AG04450 (cell line): ENCODE measurements around the gene ZSWIM6. TPM values are rescaled to one million over a fixed set of nuclear protein-coding genes. Genes with fewer than 3 reads are reported as not detected.

Experiments
- CTCF ChIA-PET: fragments of 300-600, 350-600 bp; formaldehyde crosslinking; extraction: SDS; loops from one replicate; lab custom pipeline; 2022; ENCODE audit warnings: antibody characterized with exemption, inconsistent platforms; lab: Charles Lee
- POLR2A ChIA-PET: fragments of 350-600 bp; formaldehyde crosslinking; extraction: SDS; loops from one replicate; lab custom pipeline; 2021; ENCODE audit warnings: antibody characterized with exemption, inconsistent platforms; lab: Yijun Ruan, JAX
- DNase-seq: peaks from one replicate; pipeline ENCODE4 v3.0.0-alpha.2; 2011; ENCODE audit warnings: low read depth, low spot score
- H3K27ac ChIP-seq: one replicate; pipeline ENCODE4 v1.5.1; 2012; ENCODE audit warnings: low read depth, low read length, control low read depth
- H3K27me3 ChIP-seq: one replicate; pipeline ENCODE4 v1.6.0; 2012; ENCODE audit warnings: low read length; ENCODE audit not compliant: control insufficient read depth, insufficient read depth
- H3K4me3 ChIP-seq: 2 replicates; pipeline ENCODE4 v1.5.1; 2011; ENCODE audit warnings: mild to moderate bottlenecking, low read depth, low read length, control low read depth
- H3K9me3 ChIP-seq: 2 replicates; pipeline ENCODE4 v1.5.1; 2012; ENCODE audit warnings: low read length; ENCODE audit not compliant: control insufficient read depth, insufficient read depth
- CTCF ChIP-seq: IDR thresholded peaks from 2 replicates; pipeline ENCODE4 v1.5.1; 2011; ENCODE audit warnings: low read depth, low read length, control low read depth, inconsistent platforms
- polyA plus RNA-seq: library from polyadenylated mRNA; depleted of rRNA; stranded (reverse); fragments of >200 nt; gene quantifications from 2 replicates; pipeline ENCODE4 v1.2.3, GENCODE V29; 2011

ZSWIM6 gene
- polyA plus RNA-seq, 1 experiment: 18.9 TPM

- H3K27ac ChIP-seq: no peak overlapping the region
- no peak overlapping the region for H3K4me3 ChIP-seq
- ChIA-PET CTCF (no interaction called here), POLR2A (no interaction called here)
- no peak for TF ChIP-seq CTCF
- H3K9me3 ChIP-seq: peaks cover 3% of the 10 kb centered on the region; the same call in 1 of the 2 replicates
- DNase-seq: no peak
- H3K27me3 ChIP-seq: no peaks in the 10 kb centered on the region
These were observed 139.3 kb downstream of the ZSWIM6 start for GRCh38 chr5:61471352-61471751.

GRCh38 chr5:61472172-61472958, 140.3 kb downstream of the ZSWIM6 start:
- H3K27ac ChIP-seq: no peak overlapping the region
- peaks cover 3% of the 10 kb centered on the region; the same call in 1 of the 2 replicates for H3K9me3 ChIP-seq
- no peaks in the 10 kb centered on the region for H3K27me3 ChIP-seq
- no peak for DNase-seq
- H3K4me3 ChIP-seq: no peak overlapping the region
- no peak for TF ChIP-seq CTCF
- ChIA-PET CTCF (interaction anchor here (0.6 kb wide), 1 partner anchor 65 kb away, joined by 3 read pairs; no protein-coding TSS in a partner anchor), POLR2A (no interaction called here)

DNA sequence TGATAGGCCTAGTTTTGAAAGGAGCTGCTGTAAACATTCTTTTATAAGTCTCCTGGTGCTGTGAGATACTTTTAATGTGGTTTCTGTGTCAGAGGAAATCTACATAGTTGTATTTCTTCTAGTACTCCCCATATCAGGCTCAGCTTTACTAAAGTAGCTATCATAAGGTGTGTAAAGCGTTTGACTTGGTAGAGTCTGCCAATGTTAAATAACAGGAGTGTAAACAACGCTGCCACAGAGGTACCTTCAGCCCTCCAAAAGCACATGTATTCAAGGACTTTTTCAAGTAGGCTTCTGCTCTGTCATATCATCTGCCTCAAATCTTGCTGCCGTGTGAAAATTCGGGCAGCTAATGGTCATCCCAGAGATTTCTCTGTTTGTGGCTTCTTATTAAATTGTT, 142.7 kb downstream of the ZSWIM6 start:
- CTCF ChIA-PET: interaction anchor here (1.7 kb wide), 1 partner anchor 184 kb away, joined by 7 read pairs; no protein-coding TSS in a partner anchor
- H3K27ac ChIP-seq: no peak overlapping the region
- no peak for TF ChIP-seq CTCF
- H3K27me3 ChIP-seq: no peaks in the 10 kb centered on the region
- DNase-seq: no peak
- H3K9me3 ChIP-seq: peaks cover 3% of the 10 kb centered on the region; the same call in 1 of the 2 replicates
- H3K4me3 ChIP-seq: no peak overlapping the region
- POLR2A ChIA-PET: no interaction called here

DNA sequence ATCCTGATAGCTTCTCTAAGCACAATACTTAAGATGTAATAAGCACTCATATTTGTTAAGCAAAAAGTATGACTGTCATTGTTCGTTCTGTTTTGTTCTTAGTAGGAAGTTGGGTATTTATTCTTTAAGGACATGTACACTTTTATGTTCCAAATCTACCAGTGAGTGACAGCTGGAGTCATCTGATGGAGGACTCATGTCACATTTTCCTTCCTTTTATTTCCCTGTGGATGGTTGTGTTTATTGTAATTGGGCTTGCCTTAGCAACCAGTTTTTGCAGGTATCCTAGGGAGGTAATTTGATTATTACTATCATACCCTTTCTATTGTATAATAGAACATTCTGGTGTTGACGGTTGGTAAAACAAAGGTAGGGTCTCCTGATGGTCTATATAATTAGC, 145.7 kb downstream of the ZSWIM6 start:
- POLR2A ChIA-PET: no interaction called here
- TF ChIP-seq CTCF: no peak
- no peak for DNase-seq
- Histone ChIP-seq H3K27me3 (no peaks in the 10 kb centered on the region), H3K9me3 (no peaks in the 10 kb centered on the region), H3K27ac (no peak overlapping the region), H3K4me3 (no peak overlapping the region)
- CTCF ChIA-PET: no interaction called here
